Neural cell (in vitro differentiated cells): Measurements from ENCODE around the gene SNRNP70.

Experiments
- EZH2 ChIP-seq: fragments of 200-600, 300-800 bp; shearing (Covaris generic), sonication (generic); IDR thresholded peaks from 2 replicates; pipeline ENCODE4 v1.6.1; 2014; ENCODE audit warnings: antibody characterized with exemption, low read length, borderline replicate concordance, mild to moderate bottlenecking; ENCODE audit not compliant: insufficient read depth, poor library complexity, severe bottlenecking
- MXI1 ChIP-seq: fragments of 450-650 bp; conservative IDR thresholded peaks from 2 replicates; pipeline ENCODE4 v1.6.1; 2014; ENCODE audit warnings: antibody characterized with exemption, mild to moderate bottlenecking; ENCODE audit not compliant: poor library complexity, severe bottlenecking

DNA sequence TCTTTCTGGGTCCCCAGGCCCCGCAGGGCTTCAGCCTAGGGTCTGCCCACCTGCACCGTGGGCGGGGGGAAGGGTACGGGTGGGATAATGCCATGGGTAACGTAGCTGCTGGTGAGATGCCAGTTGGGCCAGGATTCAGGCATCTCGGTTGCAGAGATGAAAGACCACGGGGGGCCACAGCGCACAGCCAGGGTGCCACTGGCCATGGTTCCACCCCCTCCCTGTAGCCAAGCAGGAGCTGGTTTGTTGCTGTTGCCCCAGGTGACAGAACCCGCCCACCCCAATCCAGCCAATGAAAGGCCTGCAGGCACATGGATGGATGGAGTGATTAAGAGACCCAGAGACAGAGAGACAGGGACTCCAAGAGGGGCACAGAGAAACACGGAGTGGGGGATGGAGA is 26.7 kb upstream of the SNRNP70 start:
- no peak for TF ChIP-seq EZH2
- TF ChIP-seq MXI1: no peak
